Measurements from ENCODE around the gene FYN. TPM values are rescaled to one million over a fixed set of nuclear protein-coding genes. Genes with fewer than 3 reads are reported as not detected.

Gene FYN
- total and polyA plus RNA-seq, 10 of the 15 experiments (the other 5 are each of a cell fraction or from before 2014, with no cell fraction given): 51.4 to 247 (median 138) TPM

DNA sequence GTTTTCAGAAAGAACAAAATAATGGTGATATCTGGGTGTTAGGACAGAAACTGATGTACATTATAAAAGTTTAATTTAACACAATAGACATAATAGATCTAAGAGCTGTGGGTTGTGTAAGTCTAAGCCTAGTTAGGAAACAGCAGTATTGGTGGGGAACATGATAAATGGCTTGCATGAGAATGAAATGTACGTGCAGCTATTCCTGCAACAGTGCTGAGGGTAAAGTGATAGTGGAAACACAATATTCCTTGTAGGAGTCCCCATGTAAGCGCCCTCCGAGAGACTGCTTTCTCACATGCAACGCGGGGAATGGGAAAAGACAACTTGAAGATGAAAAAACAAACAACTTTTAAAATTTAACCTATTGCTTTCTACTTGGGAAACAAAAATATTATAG, 171.0 kb downstream of the FYN start (continued):
- TF ChIP-seq, protein P1, sequence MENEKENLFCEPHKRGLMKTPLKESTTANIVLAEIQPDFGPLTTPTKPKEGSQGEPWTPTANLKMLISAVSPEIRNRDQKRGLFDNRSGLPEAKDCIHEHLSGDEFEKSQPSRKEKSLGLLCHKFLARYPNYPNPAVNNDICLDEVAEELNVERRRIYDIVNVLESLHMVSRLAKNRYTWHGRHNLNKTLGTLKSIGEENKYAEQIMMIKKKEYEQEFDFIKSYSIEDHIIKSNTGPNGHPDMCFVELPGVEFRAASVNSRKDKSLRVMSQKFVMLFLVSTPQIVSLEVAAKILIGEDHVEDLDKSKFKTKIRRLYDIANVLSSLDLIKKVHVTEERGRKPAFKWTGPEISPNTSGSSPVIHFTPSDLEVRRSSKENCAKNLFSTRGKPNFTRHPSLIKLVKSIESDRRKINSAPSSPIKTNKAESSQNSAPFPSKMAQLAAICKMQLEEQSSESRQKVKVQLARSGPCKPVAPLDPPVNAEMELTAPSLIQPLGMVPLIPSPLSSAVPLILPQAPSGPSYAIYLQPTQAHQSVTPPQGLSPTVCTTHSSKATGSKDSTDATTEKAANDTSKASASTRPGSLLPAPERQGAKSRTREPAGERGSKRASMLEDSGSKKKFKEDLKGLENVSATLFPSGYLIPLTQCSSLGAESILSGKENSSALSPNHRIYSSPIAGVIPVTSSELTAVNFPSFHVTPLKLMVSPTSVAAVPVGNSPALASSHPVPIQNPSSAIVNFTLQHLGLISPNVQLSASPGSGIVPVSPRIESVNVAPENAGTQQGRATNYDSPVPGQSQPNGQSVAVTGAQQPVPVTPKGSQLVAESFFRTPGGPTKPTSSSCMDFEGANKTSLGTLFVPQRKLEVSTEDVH (IDR thresholded peaks at IDR 0.05; ENCODE audit: low read depth, partially characterized antibody): no peak
- no peak for TF ChIP-seq IRF4 (IDR thresholded peaks at IDR 0.05; ENCODE audit: low read depth, low read length)

DNA sequence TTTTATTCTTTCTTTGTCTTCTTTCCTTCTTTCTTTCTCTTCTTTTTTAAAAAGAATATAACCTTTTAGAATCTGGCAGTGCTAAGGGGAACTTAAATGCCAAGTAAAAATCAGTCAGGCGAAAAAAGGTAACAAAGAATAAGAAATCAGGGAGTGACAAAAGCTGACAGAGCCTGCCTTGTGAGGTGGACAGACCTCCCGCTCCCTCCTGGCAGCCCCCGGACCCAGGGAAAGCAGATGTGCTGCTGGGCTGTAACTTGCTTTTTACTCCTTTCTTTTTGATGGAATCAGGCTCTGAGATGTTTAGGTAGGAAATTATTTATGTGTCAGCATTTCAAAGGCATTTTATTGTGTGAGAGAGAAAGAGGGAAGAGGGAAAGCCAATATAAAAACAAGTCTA, 172.1 kb downstream of the FYN start:
- ChIA-PET SMC1A (ENCODE audit: uncharacterized antibody, unreplicated experiment) (interaction anchor here (0.6 kb wide), 1 partner anchor 146 kb away, joined by 3 read pairs; no protein-coding TSS in a partner anchor), RAD21 (ENCODE audit: unreplicated experiment) (no interaction called here), CTCF (interaction anchor here (0.7 kb wide), 2 partner anchors 258 to 342 kb away, joined by 3 read pairs; no protein-coding TSS in a partner anchor), POLR2A (no interaction called here)
- no peak for ATAC-seq
- Histone ChIP-seq H3K79me2 (ENCODE audit: control insufficient read depth, insufficient read depth, low read length) (no peaks in the 10 kb centered on the region), H3K4me2 (ENCODE audit: control insufficient read depth, insufficient read depth) (no peak overlapping the region), H2AFZ (ENCODE audit: control insufficient read depth, low read depth, low read length) (no peak overlapping the region), H3K4me1 (ENCODE audit: control insufficient read depth, insufficient read depth, low read length) (no peaks in the 10 kb centered on the region), H4K20me1 (ENCODE audit: control insufficient read depth, insufficient read depth) (no peaks in the 10 kb centered on the region), H3K9ac (ENCODE audit: control insufficient read depth, insufficient read depth, low read length) (no peak overlapping the region), H3K27me3 (replicated peaks in 1 of 2; ENCODE audit: control insufficient read depth in 2 of 2, insufficient read depth in 2 of 2, low read length in 1 of 2) (no peaks in the 10 kb centered on the region), H3K36me3 (ENCODE audit: control insufficient read depth in 2 of 2, insufficient read depth in 2 of 2, low read length in 1 of 2) (peaks cover 11 to 22% of the 10 kb centered on the region in 2 experiments; a peak in 3 of 4 replicates), H3K27ac (ENCODE audit: control insufficient read depth, insufficient read depth) (no peak overlapping the region), H3K9me3 (replicated peaks; ENCODE audit: control insufficient read depth, insufficient read depth, low read length) (no peaks in the 10 kb centered on the region), H3K4me3 (no peak overlapping the region)
- no peak for DNase-seq (ENCODE audit: low read depth, low spot score)
- TF ChIP-seq PML (IDR thresholded peaks at IDR 0.05; ENCODE audit: low read length) (no peak), ZNF217 (IDR thresholded peaks at IDR 0.05) (no peak), BCL11A (IDR thresholded peaks at IDR 0.05; ENCODE audit: low read depth, low read length) (no peak), CREM (IDR thresholded peaks at IDR 0.05; ENCODE audit: low read depth) (no peak), CBFB (IDR thresholded peaks at IDR 0.05; ENCODE audit: low read depth) (no peak), ZNF384 (IDR thresholded peaks at IDR 0.05; ENCODE audit: borderline replicate concordance, low read depth, low read length) (no peak), SREBF1 (IDR thresholded peaks at IDR 0.05; ENCODE audit: low read length) (no peak), SUPT20H (IDR thresholded peaks at IDR 0.05; ENCODE audit: borderline replicate concordance, control insufficient read depth, low read depth, low read length) (no peak), GABPA (IDR thresholded peaks at IDR 0.05; ENCODE audit: low read depth) (no peak), EP300 (IDR thresholded peaks at IDR 0.05; ENCODE audit: borderline replicate concordance in 1 of 2, control insufficient read depth in 1 of 2, low read depth in 2 of 2, low read length in 2 of 2) (no peak), FOXM1 (IDR thresholded peaks at IDR 0.05; ENCODE audit: low read depth, low read length) (no peak)
- TF ChIP-seq, protein P2, sequence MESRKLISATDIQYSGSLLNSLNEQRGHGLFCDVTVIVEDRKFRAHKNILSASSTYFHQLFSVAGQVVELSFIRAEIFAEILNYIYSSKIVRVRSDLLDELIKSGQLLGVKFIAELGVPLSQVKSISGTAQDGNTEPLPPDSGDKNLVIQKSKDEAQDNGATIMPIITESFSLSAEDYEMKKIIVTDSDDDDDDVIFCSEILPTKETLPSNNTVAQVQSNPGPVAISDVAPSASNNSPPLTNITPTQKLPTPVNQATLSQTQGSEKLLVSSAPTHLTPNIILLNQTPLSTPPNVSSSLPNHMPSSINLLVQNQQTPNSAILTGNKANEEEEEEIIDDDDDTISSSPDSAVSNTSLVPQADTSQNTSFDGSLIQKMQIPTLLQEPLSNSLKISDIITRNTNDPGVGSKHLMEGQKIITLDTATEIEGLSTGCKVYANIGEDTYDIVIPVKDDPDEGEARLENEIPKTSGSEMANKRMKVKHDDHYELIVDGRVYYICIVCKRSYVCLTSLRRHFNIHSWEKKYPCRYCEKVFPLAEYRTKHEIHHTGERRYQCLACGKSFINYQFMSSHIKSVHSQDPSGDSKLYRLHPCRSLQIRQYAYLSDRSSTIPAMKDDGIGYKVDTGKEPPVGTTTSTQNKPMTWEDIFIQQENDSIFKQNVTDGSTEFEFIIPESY (IDR thresholded peaks at IDR 0.05): no peak
- WGBS (ENCODE audit: insufficient coverage, insufficient replicate concordance, low lambda C conversion rate, missing lambda C conversion rate): 49% methylated on average over 3 of the region's 3 CpGs
- in situ Hi-C loops (cut with MboI) (loop anchor here (25.0 kb wide), 1 partner anchor 611 kb away; no protein-coding TSS in a partner anchor), intact Hi-C loops (cut with micrococcal nuclease; ENCODE audit: unreplicated experiment) (no loop called here)
- FAIRE-seq: no peak
- BruUV-seq (replicated peaks): no TSS peak
